Measurements from ENCODE around the gene GALNT16. TPM values are rescaled to one million over a fixed set of nuclear protein-coding genes. Genes with fewer than 3 reads are reported as not detected.

GALNT16 gene
- total RNA-seq, 1 donor from 2014 or later = 6.2 TPM

GRCh38 chr14:69368381-69368780 lies 108.4 kb downstream of the GALNT16 start:
- no peaks in the 10 kb centered on the region for H3K27me3 ChIP-seq (ENCODE audit: insufficient read depth, low read length)
- H3K4me1 ChIP-seq (ENCODE audit: insufficient read depth, low read length) = no peaks in the 10 kb centered on the region
- H3K9me3 ChIP-seq (ENCODE audit: insufficient read depth, low read depth, low read length) = no peaks in the 10 kb centered on the region
- H3K9ac ChIP-seq (ENCODE audit: low read length) = no peak overlapping the region
- H2AFZ ChIP-seq (ENCODE audit: low read depth, low read length) = no peak overlapping the region
- H3K27ac ChIP-seq (ENCODE audit: low read depth, low read length) = no peak overlapping the region
- no peak overlapping the region for H3K4me2 ChIP-seq (ENCODE audit: low read length)
- H3K36me3 ChIP-seq (ENCODE audit: insufficient read depth, low read length) = no peaks in the 10 kb centered on the region
- Mint-ChIP-seq H3K4me3 (ENCODE audit: unreplicated experiment) (no peak overlapping the region), H3K36me3 (ENCODE audit: low read depth, unreplicated experiment) (peaks cover 6% of the 10 kb centered on the region), H3K27ac (ENCODE audit: unreplicated experiment) (no peak overlapping the region), H3K4me1 (ENCODE audit: low read depth, unreplicated experiment) (peaks cover 5% of the 10 kb centered on the region), H3K9me3 (ENCODE audit: unreplicated experiment) (no peaks in the 10 kb centered on the region), H3K27me3 (ENCODE audit: low read depth, unreplicated experiment) (peaks cover 14% of the 10 kb centered on the region)
- H3K79me2 ChIP-seq (ENCODE audit: insufficient read depth, low read length) = no peaks in the 10 kb centered on the region
- no peak for DNase-seq (ENCODE audit: low read depth)
- H4K20me1 ChIP-seq (ENCODE audit: insufficient read depth, low read length) = peaks cover 4% of the 10 kb centered on the region
- TF ChIP-seq EZH2 (IDR thresholded peaks at IDR 0.05; ENCODE audit: insufficient read depth, low read length) = no peak
- no peak for TF ChIP-seq CTCF (IDR thresholded peaks at IDR 0.05; ENCODE audit: insufficient read depth, low read depth, low read length)
- no peak for FAIRE-seq
- H3K4me3 ChIP-seq (ENCODE audit: insufficient read depth, low read depth, low read length) = no peak overlapping the region

GRCh38 chr14:69370061-69370460 lies 110.1 kb downstream of the GALNT16 start:
- no peak overlapping the region for H3K4me2 ChIP-seq (ENCODE audit: low read length)

More at GRCh38 chr14:69370061-69370460, 110.1 kb downstream of the GALNT16 start:
- no peaks in the 10 kb centered on the region for H3K9me3 ChIP-seq (ENCODE audit: insufficient read depth, low read depth, low read length)
- H3K79me2 ChIP-seq (ENCODE audit: insufficient read depth, low read length) = no peaks in the 10 kb centered on the region
- no peak for DNase-seq (ENCODE audit: low read depth)
- FAIRE-seq = no peak
- no peak overlapping the region for H3K4me3 ChIP-seq (ENCODE audit: insufficient read depth, low read depth, low read length)
- no peaks in the 10 kb centered on the region for H3K36me3 ChIP-seq (ENCODE audit: insufficient read depth, low read length)
- no peak overlapping the region for H3K9ac ChIP-seq (ENCODE audit: low read length)
- H3K4me3 Mint-ChIP-seq (ENCODE audit: unreplicated experiment) = no peak overlapping the region
- H3K36me3 Mint-ChIP-seq (ENCODE audit: low read depth, unreplicated experiment) = peaks cover 8% of the 10 kb centered on the region
- no peak overlapping the region for H3K27ac ChIP-seq (ENCODE audit: low read depth, low read length)
- H3K27me3 Mint-ChIP-seq (ENCODE audit: low read depth, unreplicated experiment) = peaks cover 8% of the 10 kb centered on the region
- H3K4me1 Mint-ChIP-seq (ENCODE audit: low read depth, unreplicated experiment) = peaks cover 8% of the 10 kb centered on the region
- H3K27me3 ChIP-seq (ENCODE audit: insufficient read depth, low read length) = no peaks in the 10 kb centered on the region
- no peaks in the 10 kb centered on the region for H3K9me3 Mint-ChIP-seq (ENCODE audit: unreplicated experiment)
- TF ChIP-seq EZH2 (IDR thresholded peaks at IDR 0.05; ENCODE audit: insufficient read depth, low read length) (no peak), CTCF (IDR thresholded peaks at IDR 0.05; ENCODE audit: insufficient read depth, low read depth, low read length) (no peak)
- H3K27ac Mint-ChIP-seq (ENCODE audit: unreplicated experiment) = no peak overlapping the region
- H2AFZ ChIP-seq (ENCODE audit: low read depth, low read length) = no peak overlapping the region
- H3K4me1 ChIP-seq (ENCODE audit: insufficient read depth, low read length) = no peaks in the 10 kb centered on the region
- H4K20me1 ChIP-seq (ENCODE audit: insufficient read depth, low read length) = peaks cover 4% of the 10 kb centered on the region

Data from astrocyte (in vitro differentiated cells and primary cell).